ENCODE results near the gene SDK1.

SDK1 gene

DNA sequence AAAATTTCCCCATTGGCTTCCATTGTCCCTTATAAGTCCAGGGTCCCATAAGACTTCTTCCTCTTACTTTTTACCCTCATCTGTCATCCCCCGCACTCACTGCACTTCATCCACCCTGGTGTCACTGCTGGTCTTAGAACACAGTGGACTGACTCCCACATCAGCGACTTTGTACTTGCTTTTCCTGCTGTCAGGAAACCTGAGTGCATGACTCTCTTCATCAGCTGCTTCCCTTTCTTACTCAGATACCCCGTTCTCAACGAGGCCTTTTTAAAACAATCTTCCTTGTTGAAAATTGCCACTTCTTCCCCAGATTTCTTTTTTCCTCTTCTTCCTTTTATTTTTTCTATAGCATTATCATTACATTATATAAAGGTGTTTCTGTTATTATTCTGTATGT lies 305.4 kb downstream of the SDK1 start:
- TF ChIP-seq, protein P1, sequence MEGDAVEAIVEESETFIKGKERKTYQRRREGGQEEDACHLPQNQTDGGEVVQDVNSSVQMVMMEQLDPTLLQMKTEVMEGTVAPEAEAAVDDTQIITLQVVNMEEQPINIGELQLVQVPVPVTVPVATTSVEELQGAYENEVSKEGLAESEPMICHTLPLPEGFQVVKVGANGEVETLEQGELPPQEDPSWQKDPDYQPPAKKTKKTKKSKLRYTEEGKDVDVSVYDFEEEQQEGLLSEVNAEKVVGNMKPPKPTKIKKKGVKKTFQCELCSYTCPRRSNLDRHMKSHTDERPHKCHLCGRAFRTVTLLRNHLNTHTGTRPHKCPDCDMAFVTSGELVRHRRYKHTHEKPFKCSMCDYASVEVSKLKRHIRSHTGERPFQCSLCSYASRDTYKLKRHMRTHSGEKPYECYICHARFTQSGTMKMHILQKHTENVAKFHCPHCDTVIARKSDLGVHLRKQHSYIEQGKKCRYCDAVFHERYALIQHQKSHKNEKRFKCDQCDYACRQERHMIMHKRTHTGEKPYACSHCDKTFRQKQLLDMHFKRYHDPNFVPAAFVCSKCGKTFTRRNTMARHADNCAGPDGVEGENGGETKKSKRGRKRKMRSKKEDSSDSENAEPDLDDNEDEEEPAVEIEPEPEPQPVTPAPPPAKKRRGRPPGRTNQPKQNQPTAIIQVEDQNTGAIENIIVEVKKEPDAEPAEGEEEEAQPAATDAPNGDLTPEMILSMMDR (IDR thresholded peaks at IDR 0.05; ENCODE audit: low read depth, low read length): no peak

DNA sequence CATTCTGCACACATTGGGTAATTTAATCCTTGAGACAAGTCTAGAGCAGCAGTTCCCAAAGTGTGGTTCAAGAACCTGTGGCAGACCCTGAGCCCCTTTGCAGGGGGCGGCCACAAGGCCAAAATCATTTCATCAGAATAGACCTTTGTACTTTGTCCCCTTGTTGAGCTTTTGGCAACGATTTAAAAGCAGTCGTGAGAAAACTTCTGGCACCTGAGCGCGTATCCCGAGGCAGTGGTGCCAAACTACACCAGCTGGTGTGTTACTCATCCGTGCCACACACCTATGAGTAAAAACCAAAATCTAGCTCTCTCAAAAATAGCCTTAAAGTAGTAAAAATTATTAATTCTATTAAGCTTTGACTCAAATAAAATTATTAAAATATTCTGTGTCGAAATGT lies 306.8 kb downstream of the SDK1 start:
- DNase-seq (ENCODE audit: extremely low read depth, low read depth): no peak
- TF ChIP-seq, protein P1 (IDR thresholded peaks at IDR 0.05; ENCODE audit: low read depth, low read length): no peak

More for the DNA sequence above, 305.4 kb downstream of the SDK1 start:
- DNase-seq (ENCODE audit: extremely low read depth, low read depth): no peak

DNA sequence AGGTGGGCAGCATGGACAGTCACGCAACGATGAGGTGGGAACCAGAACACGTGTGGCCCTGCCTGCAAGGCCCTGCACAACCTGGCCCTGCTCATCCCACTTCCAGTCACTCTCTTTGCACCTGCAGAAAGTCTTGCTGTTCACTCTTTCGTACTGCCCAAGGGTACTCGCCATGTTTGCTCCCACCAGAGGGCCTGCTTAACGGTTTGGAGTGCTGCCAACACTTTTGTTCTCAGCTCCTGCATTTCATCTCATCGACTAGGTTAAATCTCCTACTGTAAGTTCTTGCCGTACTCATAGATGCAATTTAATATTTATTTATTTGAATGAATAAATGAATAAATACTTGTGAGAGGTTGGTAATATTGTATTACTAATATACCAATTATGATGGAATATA lies 315.3 kb downstream of the SDK1 start:
- TF ChIP-seq, protein P1 (IDR thresholded peaks at IDR 0.05; ENCODE audit: low read depth, low read length): no peak
- DNase-seq (ENCODE audit: extremely low read depth, low read depth): no peak

DNA sequence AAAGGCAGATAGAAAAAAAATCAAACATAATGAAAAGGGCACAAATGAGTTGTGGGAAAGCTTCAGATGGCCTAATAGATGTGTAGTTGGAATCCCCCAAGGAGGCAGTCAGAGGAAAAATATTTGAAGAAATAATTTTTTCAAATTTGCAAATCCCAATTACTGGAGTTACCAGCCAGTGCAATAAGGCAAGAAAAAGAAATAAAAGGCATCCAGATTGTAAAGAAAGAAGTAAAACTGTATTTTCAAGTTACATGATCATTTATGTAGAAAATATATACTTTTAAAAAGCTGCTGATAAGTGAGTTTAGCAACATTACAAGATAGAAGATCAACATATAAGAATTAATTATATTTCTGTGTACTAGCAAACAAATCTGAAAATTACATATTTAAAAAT lies 329.0 kb downstream of the SDK1 start:
- DNase-seq (ENCODE audit: extremely low read depth, low read depth): no peak

DNA sequence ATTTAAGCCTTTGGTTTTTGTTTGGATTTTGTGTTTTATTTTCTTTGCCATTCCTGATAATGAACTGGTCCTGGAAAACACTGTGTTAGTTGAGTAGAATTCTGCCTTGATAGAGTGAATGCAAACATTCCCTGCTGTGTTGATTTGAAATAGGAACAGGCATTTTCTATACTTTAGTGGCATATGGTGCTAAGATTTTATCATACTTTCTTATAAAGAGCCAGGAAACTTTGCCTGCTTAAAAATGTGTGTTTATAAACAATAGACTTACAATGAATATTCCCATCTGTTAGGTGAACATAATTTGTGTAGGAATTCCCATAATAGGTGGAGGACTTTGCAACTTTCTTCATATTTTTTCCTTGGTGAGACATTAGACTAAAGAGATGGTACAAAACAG lies 333.3 kb downstream of the SDK1 start:
- TF ChIP-seq, protein P1 (IDR thresholded peaks at IDR 0.05; ENCODE audit: low read depth, low read length): no peak
- DNase-seq (ENCODE audit: extremely low read depth, low read depth): no peak

More for the DNA sequence above, 329.0 kb downstream of the SDK1 start:
- TF ChIP-seq, protein P1 (IDR thresholded peaks at IDR 0.05; ENCODE audit: low read depth, low read length): no peak

DNA sequence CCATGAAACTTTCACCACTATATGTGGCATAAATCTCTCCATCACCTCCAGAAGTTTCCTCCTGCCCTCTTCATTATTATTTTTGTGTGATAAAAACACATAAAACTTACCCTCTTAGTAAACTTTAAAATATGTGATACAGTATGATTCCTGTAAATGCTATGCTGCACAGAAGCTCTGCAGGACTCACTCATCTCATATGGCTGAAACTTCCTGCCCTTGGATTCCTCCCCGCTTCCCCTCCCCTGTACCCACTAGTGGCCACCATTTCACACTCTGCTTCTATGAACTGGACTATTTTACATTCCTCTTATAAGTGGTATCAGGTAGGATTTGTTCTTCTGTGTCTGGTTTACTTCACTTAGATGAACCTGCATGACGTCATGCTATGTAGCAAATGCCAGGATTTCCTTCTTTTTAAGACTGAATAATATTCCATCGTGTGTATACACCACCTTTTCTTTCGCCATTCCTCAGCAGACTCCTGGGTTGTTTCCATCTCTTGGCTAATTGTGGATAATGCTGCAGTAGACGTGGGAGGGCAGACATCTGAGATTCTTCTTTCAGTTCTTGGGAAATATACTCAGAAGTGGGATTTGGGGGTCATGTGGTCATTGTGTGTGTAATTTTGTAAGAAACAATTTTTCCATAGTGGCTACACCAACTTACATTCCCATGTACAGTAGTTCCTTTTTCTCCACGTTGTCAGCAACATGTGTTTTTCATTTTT lies 335.2 kb downstream of the SDK1 start:
- TF ChIP-seq, protein P1 (IDR thresholded peaks at IDR 0.05; ENCODE audit: low read depth, low read length): no peak
- no peak for DNase-seq (ENCODE audit: extremely low read depth, low read depth)

DNA sequence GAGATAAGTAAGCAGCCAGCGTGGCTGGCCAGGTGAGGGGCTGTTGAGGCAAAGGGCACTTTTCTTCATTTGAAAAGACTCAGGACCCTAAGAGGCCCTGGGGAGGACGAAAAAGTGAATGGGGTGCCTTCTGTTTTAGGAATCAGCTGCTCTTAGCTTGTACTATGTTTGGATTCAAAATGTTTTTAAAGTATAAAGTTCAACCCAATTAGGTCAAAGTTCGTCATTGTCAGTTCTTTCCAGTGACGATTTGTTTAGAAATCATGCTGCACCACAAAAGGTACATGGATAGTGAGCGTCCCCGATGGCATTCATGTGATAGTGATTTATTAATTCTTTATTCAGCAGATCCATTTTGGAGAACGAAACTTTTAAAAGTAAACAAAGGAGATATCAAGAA lies 338.2 kb downstream of the SDK1 start:
- TF ChIP-seq, protein P1 (IDR thresholded peaks at IDR 0.05; ENCODE audit: low read depth, low read length): no peak
- DNase-seq (ENCODE audit: extremely low read depth, low read depth): no peak
